GM18867 (cell line): ENCODE results near the gene ENOSF1.
"Not testable (repeated sequence)": the region's sequence is repeated elsewhere in the genome, so short reads cannot be mapped to it uniquely, and the experiment has no call there.

Experiments used
- ATAC-seq: cut with Tn5 transposase; IDR thresholded peaks from one replicate; pipeline ENCODE4 v1.9.1; 2021; ENCODE audit warnings: mild to moderate bottlenecking, moderate library complexity; ENCODE audit not compliant: unreplicated experiment

ENOSF1 gene, protein sequence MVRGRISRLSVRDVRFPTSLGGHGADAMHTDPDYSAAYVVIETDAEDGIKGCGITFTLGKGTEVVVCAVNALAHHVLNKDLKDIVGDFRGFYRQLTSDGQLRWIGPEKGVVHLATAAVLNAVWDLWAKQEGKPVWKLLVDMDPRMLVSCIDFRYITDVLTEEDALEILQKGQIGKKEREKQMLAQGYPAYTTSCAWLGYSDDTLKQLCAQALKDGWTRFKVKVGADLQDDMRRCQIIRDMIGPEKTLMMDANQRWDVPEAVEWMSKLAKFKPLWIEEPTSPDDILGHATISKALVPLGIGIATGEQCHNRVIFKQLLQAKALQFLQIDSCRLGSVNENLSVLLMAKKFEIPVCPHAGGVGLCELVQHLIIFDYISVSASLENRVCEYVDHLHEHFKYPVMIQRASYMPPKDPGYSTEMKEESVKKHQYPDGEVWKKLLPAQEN

DNA sequence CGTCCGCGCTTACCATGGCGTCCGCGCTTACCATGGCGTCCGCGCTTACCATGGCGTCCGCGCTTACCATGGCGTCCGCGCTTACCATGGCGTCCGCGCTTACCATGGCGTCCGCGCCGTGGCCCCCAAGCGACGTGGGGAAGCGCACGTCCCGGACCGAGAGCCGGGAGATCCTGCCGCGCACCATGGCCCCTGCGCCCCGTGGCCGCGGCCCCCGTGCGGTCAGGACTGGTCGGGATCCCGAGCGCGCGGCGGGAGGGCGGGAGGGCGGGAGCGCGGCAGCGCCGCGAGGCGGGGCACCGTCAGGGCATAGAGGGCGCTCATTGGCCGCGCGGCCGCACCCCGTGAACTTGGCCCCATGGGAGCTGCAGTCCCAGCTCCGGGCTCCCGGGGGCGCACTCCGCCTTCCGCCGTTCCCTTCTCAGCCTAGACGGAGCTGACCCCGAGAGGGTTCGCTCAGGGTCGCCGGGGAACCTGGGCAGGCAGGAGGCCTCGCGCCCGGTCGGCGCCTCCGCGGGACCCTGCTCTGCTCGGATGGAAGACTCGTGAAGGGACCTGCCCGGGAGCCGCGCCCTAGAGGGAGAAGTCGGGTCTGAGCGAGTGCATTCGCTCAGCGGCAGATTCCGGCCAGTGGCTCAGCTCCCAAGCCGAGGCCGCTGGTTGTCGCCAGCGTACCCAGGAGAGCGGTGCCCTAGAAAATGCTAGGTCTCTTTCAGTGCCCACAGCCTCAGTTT is at the start of gene ENOSF1:
ENOSF1 (minus strand) TSS at position 230 of the 734 bp plus-strand sequence; CDS start at position 187, 43 bp downstream.
- peak; percentile 82 for ATAC-seq

DNA sequence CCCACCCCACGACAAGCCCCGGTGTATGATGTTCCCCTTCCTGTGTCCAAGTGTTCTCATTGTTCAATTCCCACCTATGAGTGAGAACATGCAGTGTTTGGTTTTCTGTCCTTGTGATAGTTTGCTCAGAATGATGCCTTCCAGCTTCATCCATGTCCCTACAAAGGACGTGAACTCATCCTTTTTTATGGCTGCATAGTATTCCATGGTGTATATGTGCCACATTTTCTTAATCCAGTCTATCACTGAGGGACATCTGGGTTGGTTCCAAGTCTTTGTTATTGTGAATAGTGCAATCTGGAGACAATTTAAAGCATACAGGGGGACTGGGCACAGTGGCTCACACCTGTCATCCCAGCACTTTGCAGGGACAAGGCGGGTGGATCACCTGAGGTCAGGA is 47.4 kb upstream of the ENOSF1 start:
- not testable (repeated sequence) for ATAC-seq

DNA sequence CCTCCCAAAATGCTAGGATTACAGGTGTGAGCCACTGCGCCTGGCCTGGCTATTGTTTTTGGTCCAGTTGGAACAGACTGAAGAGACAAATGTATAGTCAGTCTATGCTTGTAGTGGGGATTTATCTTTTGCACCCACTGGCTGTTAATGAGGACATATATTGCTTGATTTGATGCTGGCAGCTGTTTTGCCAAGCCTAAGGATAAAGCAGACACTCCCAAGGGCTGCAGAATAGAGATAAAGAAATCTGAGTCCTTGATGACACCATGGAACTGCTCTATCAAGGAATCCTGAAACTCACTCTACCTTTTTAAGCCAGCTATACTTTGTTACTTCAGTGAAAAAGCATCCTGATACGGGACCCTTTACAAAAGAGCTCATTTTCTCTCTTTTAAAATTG is 43.1 kb upstream of the ENOSF1 start:
- ATAC-seq, result no peak

DNA sequence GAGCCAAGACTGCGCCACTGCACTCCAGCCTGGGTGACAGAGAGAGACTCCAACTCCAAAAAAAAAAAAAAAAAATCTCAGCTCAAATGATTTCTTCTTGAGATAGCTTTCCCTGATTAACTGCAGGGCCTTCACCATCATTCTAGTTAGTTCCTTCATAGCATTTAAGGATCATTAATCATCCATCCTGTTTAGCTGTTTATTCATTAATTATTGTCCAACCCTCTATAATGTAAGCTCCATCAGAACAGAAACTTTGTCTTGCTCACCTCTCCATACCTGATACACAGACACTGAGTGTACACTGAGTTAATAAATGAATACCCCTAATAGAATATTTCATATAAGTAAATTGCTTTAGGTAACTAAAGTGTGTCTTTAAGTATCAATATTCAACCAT is 42.2 kb upstream of the ENOSF1 start:
- ATAC-seq, result no peak

DNA sequence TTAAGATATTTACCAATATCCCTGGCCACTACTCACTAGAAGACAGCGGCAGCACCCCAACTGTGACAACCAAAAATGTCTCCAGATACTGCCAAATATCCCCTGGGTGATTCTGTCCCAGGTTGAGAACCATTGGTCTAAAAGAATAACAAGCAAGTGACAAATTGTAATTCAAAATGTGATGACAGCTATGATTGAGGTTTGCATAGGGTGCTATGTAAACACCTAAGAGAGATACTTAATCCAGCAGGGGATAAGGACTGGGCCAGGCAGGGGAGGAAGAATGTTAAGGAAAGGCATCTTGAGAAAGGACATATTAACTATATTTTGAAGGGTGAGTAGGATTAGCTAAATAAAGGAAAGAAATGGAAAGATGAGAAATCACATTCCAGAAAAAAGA is 38.0 kb upstream of the ENOSF1 start:
- ATAC-seq, result no peak

DNA sequence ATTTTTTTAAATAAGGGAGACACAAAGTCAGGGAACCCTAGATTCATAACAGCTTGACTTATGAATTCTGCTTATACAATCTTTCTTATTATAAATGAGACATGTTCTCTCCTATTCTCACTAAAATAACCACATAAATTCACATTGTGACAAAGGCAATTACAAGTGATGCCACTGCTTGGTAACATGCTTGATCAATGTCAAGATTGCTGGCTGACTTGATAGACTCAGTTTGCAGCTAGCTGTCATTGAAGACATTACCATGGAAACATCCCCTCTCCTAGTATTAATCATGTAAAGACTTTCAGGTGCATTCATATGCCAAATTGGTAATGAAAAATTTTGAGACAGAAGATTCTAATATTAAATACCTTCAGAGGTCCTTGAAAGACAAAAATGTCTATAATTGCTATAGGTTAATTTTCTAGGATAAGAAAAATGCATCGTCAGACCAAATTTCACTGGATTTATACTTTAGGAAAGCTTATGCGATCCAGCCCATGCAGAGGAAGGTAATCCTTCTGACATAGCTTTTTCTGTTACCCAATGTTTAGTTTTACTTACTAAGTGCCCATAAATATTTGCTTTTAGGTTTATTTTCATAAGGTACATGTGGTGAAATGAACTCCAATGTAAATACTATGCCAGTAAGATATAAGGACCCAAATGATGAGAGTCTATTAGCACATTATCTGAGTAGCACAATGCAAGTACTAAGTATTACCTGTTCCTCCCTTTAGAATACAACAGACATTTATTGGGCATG is 32.6 kb upstream of the ENOSF1 start:
- no peak for ATAC-seq

DNA sequence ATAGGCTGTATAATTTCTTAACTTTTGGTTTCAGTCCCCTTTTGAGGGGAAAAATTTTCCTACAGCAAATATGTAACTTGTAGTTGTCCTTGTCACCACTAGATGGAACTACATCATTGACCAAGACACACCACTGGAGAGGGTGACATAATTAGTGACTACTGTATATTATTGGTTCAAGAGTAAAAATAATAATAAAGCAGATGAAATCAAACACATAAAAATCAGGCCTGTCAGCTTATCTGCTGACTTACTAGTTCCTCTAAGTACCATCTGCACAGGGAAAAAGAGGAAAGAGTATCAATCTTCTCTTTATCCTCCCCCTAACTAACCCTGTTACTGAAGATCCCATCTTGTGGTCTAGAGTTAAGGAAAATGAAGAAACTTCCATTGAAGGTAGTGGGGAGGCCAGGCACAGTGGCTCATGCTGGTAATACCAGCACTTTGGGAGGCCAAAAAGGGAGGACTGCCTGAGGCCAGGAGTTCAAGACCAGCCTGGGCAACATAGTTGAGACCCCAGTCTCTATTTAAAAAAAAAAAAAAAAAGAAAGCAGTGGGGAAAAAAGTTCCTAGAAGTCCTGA is 29.6 kb upstream of the ENOSF1 start:
- peak; percentile 91 for ATAC-seq

DNA sequence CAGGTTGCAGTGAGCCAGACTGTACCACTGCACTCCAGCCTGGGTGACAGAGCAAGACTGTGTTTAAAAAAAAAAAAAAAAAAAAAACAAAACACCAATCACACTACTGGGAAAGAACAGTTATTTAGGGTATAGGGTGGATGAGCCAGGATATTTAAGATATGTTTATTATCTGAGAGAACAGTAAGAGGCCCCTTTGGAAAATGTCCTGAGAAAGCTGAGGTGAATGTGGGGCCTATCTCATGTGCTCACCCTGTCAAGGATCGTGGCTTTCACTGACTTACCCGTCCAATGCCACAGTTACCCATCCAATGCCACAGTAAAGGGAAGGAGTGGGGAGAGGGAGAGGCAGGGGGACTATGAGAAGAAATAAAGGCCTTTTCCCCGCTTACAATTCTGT is 19.9 kb upstream of the ENOSF1 start:
- ATAC-seq, result no peak

DNA sequence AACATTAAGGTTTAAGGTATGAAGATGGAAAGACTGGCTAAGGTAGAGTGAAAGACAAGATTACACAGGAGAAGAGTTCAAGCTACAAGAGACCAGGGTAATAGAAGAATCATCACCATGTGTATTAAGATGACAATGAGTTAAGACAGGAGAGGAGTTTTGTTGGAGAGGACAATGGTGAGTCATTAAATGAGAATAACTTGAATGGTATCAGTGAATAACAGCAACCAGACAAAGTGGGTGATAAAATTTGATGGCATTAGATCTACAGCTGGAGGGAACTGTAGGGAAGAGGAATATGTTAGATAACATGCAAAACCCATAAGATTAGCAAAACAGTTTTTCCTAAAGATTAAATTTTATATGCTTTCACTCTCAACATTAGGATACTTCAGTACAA is 18.8 kb upstream of the ENOSF1 start:
- no peak for ATAC-seq

DNA sequence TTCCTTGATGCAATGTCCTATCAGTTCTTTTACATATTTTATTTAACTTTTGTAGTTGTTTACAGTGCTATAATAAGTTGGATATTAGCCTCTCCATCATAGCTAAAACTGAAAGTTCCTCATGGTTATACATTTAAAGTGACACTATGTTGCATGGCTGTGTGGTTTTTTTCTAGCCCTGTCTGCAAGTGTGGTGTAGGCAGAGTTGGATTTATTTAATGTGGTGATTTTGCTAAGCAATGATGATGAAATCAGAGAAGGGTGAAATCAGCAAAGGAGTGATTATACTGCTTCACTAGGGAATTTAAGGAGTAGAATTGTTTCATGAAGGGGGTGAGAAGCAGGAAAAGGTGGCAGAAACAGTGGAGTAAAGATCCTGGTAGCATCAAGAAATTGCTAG is 18.3 kb upstream of the ENOSF1 start:
- no peak for ATAC-seq

DNA sequence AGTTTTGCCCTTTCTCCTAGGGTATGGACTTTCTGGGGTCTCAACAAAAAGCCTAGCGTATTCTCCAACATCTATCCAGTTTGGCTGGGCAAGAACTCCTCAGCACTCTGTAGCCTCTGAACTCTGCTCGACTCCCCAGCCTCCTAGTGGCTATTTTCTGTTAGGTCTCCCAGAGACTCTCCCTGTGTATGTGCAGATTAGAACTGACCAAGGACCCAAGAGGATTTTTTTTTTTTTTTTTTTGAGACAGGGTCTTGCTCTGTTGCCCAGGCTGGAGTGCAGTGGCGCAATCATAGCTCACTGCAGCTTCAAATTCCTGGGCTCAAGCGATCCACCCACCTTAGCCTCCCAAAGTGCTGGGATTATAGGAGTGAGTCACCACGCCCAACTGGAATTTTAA is 17.7 kb upstream of the ENOSF1 start:
- ATAC-seq, result not testable (repeated sequence)

DNA sequence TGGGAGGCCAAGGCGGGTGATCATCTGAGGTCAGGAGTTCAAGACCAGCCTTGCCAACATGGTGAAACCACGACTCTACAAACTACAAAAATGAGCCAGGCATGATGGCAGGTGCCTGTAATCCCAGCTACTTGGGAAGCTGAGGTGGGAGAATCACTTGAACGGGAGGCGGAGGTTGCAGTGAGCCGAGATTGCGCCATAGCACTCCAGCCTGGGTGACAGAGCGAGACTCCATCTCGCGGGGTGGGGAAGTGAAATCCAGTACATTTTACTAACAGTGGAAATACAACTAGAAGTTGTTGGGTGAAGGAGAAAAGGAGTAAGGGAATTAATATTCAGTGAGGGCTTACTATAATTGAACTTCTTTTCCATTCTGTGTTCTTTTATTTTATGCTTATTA is 13.2 kb upstream of the ENOSF1 start:
- ATAC-seq, result no peak

DNA sequence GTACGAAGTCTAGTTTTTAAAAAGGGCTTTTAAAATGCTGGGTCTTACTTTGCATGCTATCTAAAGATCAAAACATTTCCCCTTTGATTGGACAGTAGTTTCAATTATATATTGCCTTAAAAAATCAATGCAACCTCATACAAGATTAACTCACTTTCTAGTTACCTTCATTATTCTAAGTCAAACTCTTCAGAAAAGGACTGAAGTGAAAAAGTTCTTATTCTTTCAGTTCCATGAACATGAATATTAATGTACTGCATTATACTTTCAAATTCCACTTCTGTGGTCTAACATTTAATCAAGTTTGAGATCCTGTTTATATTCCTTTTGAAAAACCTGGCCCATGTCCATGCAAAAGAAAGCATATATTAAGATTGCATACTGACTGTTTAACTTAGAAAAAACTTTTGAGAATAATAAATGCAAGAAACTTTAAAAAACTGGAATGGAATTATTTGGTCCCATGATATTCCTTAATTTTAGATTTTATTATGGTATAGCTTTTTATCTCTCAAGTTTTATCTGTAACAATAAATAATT is 11.2 kb upstream of the ENOSF1 start:
- ATAC-seq, result no peak

DNA sequence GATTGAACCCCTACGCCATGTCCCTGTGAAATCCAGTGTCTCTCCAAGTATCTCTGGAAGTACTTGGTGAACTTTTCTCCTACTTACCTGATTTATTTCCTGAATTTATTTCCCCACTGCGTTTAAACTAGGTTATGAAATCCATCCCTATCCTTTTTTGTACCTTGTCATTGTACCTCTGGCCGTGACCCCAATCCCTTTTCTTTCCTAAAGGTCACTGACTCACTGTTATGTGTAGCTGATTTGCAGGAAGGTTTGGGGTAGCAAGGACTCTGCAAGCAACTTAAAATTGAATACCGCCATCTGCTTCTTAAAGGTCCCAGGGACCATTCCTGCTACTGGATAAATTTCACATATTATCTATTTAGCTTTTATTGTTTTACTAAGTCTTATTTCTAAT is 4.6 kb upstream of the ENOSF1 start:
- no peak for ATAC-seq

DNA sequence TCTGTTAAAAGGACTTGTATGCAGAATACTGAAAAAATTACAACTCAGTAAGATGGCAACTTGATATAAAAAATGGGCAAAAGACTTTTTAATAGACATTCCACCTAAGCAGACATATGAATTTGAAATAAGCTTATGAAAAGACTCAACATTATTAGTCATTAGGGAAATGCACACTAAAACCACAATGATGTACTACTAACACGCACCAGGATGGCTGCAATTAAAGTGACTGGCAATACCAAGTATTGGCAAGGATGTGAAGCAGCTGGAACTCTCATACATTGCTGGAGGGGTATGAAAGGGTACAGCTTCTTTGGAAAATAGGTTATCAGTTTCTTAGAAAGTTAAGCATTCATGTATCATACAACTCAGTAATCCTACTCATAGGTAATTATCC is 3.2 kb upstream of the ENOSF1 start:
- ATAC-seq, result no peak

DNA sequence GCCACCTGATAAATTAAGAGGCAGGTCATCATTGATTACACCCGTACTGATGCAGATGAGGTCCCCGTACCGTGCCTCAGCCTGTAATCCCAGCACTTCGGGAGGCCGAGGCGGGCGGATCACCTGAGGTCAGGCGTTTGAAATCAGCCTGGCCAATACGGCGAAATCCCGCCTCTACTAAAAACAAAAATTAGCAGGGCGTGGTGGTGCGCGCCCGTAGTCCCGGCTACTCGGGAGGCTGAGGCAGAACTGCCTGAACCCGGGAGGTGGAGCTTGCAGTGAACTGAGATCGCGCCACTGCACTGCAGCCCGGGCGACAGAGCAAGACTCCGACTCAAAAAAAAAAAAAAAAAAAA is 683 bp upstream of the ENOSF1 start:
- ATAC-seq, result no peak

DNA sequence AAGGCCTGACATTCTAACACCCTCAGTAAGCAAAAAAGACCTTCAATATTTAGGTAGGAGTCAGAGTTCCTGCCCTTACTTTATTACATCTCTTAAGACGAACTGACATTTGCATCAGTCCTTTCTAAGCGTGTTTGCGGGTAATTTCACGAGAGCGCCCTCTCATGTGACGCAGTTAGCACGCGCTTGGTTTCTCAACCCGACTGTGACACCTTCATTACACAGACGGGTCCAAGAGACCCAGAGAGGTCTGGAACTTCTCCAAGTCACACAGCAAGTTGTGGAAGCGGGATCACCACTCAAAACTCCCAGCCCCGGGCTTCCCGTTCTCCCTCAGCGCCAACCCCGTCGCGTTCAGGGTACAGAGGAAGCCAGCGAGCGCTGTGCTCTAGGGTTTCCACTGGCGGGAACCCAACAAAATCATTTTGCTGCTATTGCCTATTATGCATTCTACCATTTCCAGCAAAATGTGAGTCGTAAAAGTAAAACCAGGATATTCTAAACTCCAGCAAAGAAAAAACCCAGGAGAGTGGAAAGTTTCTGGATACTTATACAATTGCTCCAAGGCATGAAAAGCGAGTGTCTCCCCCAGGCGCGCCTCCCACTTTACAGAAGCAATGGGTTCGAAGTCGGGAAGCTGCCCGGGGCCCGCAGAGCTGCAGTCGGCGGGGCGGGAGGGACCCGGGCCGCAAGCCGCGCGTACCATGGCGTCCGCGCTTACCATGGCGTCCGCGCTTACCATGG is 601 bp downstream of the ENOSF1 start:
- ATAC-seq, result peak; percentile 83

DNA sequence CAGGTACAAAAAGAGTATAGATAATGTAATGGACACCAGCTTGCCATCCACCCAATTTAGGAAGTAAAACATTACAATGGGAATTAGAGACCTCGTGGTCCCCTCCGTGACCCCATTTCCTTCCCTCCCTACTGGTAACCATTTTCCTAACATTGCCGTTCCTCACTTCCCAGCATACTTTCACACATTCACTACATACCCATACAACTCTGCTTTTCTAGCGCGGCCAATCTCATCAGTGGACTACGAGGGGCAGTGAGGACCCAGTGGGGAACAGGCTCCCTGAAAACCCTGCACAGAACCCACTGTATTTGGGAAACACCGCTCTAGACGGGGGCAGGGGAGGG is 1.1 kb downstream of the ENOSF1 start:
- ATAC-seq, result peak; percentile 20

DNA sequence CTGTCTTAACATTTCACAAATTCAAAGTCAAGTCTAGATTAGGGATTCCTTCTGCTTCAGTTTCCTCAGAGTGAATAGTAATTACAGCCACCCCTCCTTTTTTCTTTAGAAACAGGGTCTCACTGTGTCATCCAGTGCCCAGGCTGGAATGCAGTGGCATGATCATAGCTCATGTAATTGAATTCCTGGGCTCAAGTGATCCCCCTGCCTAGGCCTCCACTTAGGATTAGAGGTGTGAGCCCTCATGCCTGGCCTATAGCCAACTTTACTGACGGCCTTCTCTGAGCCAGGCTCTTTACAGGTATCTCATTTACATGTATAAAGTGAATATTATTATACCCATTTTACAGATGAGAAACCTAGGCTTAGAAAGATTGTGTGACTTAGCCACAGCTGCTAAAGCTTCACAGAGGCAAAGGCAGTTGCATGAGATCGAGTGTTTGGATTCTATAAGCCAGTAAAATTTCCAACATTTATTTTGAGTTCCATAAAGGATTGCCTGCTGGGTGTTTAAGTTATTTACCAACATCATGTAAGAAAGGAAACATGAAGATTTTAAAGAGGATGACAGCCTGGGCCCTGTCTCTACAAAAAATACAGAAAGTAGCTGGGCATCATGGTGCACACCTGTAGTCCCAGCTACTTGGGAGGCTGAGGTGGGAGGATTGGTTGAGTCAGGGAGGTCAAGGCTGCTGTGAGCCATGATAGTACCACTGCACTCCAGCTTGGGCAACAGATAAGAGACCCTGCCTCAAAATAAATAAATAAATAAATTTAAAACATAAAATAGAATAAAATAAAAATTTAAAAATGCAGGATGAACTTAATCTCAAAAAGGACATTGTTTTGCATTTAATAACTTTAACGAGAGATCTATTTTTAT is 1.8 kb downstream of the ENOSF1 start:
- no peak for ATAC-seq
